ENCODE results near the gene PNN.
A peak's percentile ranks its signal among the peaks of the same experiment; 100 is the strongest.
"Not testable (repeated sequence)": the region's sequence is repeated elsewhere in the genome, so short reads cannot be mapped to it uniquely, and the experiment has no call there.

PNN gene

GRCh38 chr14:39203659-39204606 is 28.9 kb downstream of the PNN start:
- Mint-ChIP-seq H3K36me3 (ENCODE audit: low read depth) (no peaks in the 10 kb centered on the region), H3K4me1 (peaks cover 11% of the 10 kb centered on the region), H3K9me3 (no peaks in the 10 kb centered on the region), H3K27me3 (no peaks in the 10 kb centered on the region), H3K27ac (no peak overlapping the region), H3K4me3 (no peak overlapping the region)
- ATAC-seq, result no peak
- DNase-seq, result no peak

GRCh38 chr14:39207430-39207829 is 32.4 kb downstream of the PNN start:
- H3K36me3 Mint-ChIP-seq (ENCODE audit: low read depth); DNase-seq; H3K4me3 Mint-ChIP-seq; H3K27me3 Mint-ChIP-seq; H3K27ac Mint-ChIP-seq; H3K9me3 Mint-ChIP-seq; ATAC-seq: not testable (repeated sequence)
- peaks cover 11% of the 10 kb centered on the region for H3K4me1 Mint-ChIP-seq

GRCh38 chr14:39211109-39211741 is 36.2 kb downstream of the PNN start:
- H3K4me1 Mint-ChIP-seq, result peaks cover 11% of the 10 kb centered on the region
- no peaks in the 10 kb centered on the region for H3K36me3 Mint-ChIP-seq (ENCODE audit: low read depth)
- H3K9me3 Mint-ChIP-seq, result no peaks in the 10 kb centered on the region
- ATAC-seq, result no peak
- no peak for DNase-seq
- no peaks in the 10 kb centered on the region for H3K27me3 Mint-ChIP-seq
- H3K27ac Mint-ChIP-seq, result no peak overlapping the region
- H3K4me3 Mint-ChIP-seq, result no peak overlapping the region

- Mint-ChIP-seq H3K27me3 (no peaks in the 10 kb centered on the region), H3K4me1 (peaks cover 10% of the 10 kb centered on the region), H3K4me3 (no peak overlapping the region), H3K9me3 (peaks cover 3% of the 10 kb centered on the region), H3K27ac (no peak overlapping the region), H3K36me3 (ENCODE audit: low read depth) (no peaks in the 10 kb centered on the region)
- no peak for ATAC-seq
- no peak for DNase-seq
Observed at GRCh38 chr14:39212034-39212433, 37.0 kb downstream of the PNN start.

- Mint-ChIP-seq H3K27ac (no peak overlapping the region), H3K27me3 (no peaks in the 10 kb centered on the region), H3K9me3 (peaks cover 8% of the 10 kb centered on the region), H3K36me3 (ENCODE audit: low read depth) (no peaks in the 10 kb centered on the region), H3K4me1 (peaks cover 10% of the 10 kb centered on the region), H3K4me3 (no peak overlapping the region)
- no peak for DNase-seq
- no peak for ATAC-seq
Observed at GRCh38 chr14:39212693-39213092, 37.6 kb downstream of the PNN start.

GRCh38 chr14:39217214-39217879 is 42.3 kb downstream of the PNN start:
- ATAC-seq (peak; percentile 33), DNase-seq (no peak)
- H3K36me3 Mint-ChIP-seq (ENCODE audit: low read depth), result no peaks in the 10 kb centered on the region
- H3K27ac Mint-ChIP-seq, result no peak overlapping the region
- H3K9me3 Mint-ChIP-seq, result peaks cover 12% of the 10 kb centered on the region
- H3K27me3 Mint-ChIP-seq, result no peaks in the 10 kb centered on the region
- no peak overlapping the region for H3K4me3 Mint-ChIP-seq
- H3K4me1 Mint-ChIP-seq, result peaks cover 20% of the 10 kb centered on the region

- no peaks in the 10 kb centered on the region for H3K36me3 Mint-ChIP-seq (ENCODE audit: low read depth)
- no peaks in the 10 kb centered on the region for H3K27me3 Mint-ChIP-seq
- DNase-seq (no peak), ATAC-seq (no peak)
- no peak overlapping the region for H3K4me3 Mint-ChIP-seq
- H3K27ac Mint-ChIP-seq, result no peak overlapping the region
- peaks cover 12% of the 10 kb centered on the region for H3K9me3 Mint-ChIP-seq
- H3K4me1 Mint-ChIP-seq, result peaks cover 20% of the 10 kb centered on the region
Observed at GRCh38 chr14:39218171-39218769, 43.2 kb downstream of the PNN start.

- no peak for DNase-seq
- peaks cover 12% of the 10 kb centered on the region for H3K9me3 Mint-ChIP-seq
- H3K4me3 Mint-ChIP-seq, result no peak overlapping the region
- H3K4me1 Mint-ChIP-seq, result peaks cover 20% of the 10 kb centered on the region
- H3K36me3 Mint-ChIP-seq (ENCODE audit: low read depth), result no peaks in the 10 kb centered on the region
- no peak for ATAC-seq
- H3K27ac Mint-ChIP-seq, result no peak overlapping the region
- no peaks in the 10 kb centered on the region for H3K27me3 Mint-ChIP-seq
Observed at GRCh38 chr14:39219075-39219499, 44.0 kb downstream of the PNN start.

- H3K27ac Mint-ChIP-seq; DNase-seq; ATAC-seq; H3K36me3 Mint-ChIP-seq (ENCODE audit: low read depth); H3K27me3 Mint-ChIP-seq; H3K4me3 Mint-ChIP-seq: not testable (repeated sequence)
- peaks cover 20% of the 10 kb centered on the region for H3K4me1 Mint-ChIP-seq
- H3K9me3 Mint-ChIP-seq, result peaks cover 12% of the 10 kb centered on the region
Observed at GRCh38 chr14:39220473-39220872, 45.4 kb downstream of the PNN start.

- H3K27me3 Mint-ChIP-seq, result no peaks in the 10 kb centered on the region
- peak overlapping the region; percentile 84 for H3K27ac Mint-ChIP-seq
- DNase-seq (no peak), ATAC-seq (no peak)
- peaks cover 45% of the 10 kb centered on the region for H3K4me1 Mint-ChIP-seq
- no peak overlapping the region for H3K4me3 Mint-ChIP-seq
- H3K9me3 Mint-ChIP-seq, result no peaks in the 10 kb centered on the region
- no peaks in the 10 kb centered on the region for H3K36me3 Mint-ChIP-seq (ENCODE audit: low read depth)
Observed at GRCh38 chr14:39228044-39228443, 53.0 kb downstream of the PNN start.

GRCh38 chr14:39228509-39229221 is 53.6 kb downstream of the PNN start:
- Mint-ChIP-seq H3K27me3 (no peaks in the 10 kb centered on the region), H3K36me3 (ENCODE audit: low read depth) (no peaks in the 10 kb centered on the region), H3K4me1 (peaks cover 48% of the 10 kb centered on the region), H3K4me3 (peak overlapping the region; percentile 12), H3K9me3 (no peaks in the 10 kb centered on the region), H3K27ac (peak overlapping the region; percentile 84)
- DNase-seq, result peak; percentile 27
- peak; percentile 2 for ATAC-seq

- Mint-ChIP-seq H3K27ac (peak overlapping the region; percentile 84), H3K9me3 (no peaks in the 10 kb centered on the region), H3K27me3 (no peaks in the 10 kb centered on the region), H3K4me3 (peak overlapping the region; percentile 32), H3K4me1 (peaks cover 51% of the 10 kb centered on the region), H3K36me3 (ENCODE audit: low read depth) (no peaks in the 10 kb centered on the region)
- DNase-seq, result peak; percentile 44
- ATAC-seq, result peak; percentile 96
Observed at GRCh38 chr14:39229222-39229543, 54.1 kb downstream of the PNN start.

- no peak overlapping the region for H3K4me3 Mint-ChIP-seq
- H3K9me3 Mint-ChIP-seq, result no peaks in the 10 kb centered on the region
- ATAC-seq (no peak), DNase-seq (no peak)
- H3K27ac Mint-ChIP-seq, result peak overlapping the region; percentile 84
- peaks cover 51% of the 10 kb centered on the region for H3K4me1 Mint-ChIP-seq
- H3K27me3 Mint-ChIP-seq, result no peaks in the 10 kb centered on the region
- H3K36me3 Mint-ChIP-seq (ENCODE audit: low read depth), result no peaks in the 10 kb centered on the region
Observed at GRCh38 chr14:39229601-39230110, 54.6 kb downstream of the PNN start.
